SK-N-SH (cell line): ENCODE measurements around the gene SPEM1. TPM values are rescaled to one million over a fixed set of nuclear protein-coding genes. Genes with fewer than 3 reads are reported as not detected.
A peak's percentile ranks its signal among the peaks of the same experiment; 100 is the strongest.

Experiments used
- CTCF ChIA-PET: fragments of 300-600, 350-600 bp; formaldehyde crosslinking; extraction: SDS; loops from one replicate; lab custom pipeline; 2021; lab: Yijun Ruan, JAX
- POLR2A ChIA-PET: fragments of 350-600 bp; sonication (Branson Sonifier 250); formaldehyde crosslinking; extraction: SDS; loops from one replicate; lab custom pipeline; 2020; ENCODE audit warnings: antibody characterized with exemption, inconsistent platforms; lab: Yijun Ruan, JAX
- DNase-seq: peaks from one replicate; pipeline ENCODE4 v3.0.0; 2012
- H2AFZ ChIP-seq: fragments of 200-600 bp; sonication (generic); 2 replicates; pipeline ENCODE4 v1.8.1; 2016; ENCODE audit warnings: antibody characterized with exemption, mild to moderate bottlenecking, low read depth
- H3F3A ChIP-seq: fragments of 200-600 bp; sonication (generic); replicated peaks from 2 replicates; pipeline ENCODE3; 2016; ENCODE audit warnings: antibody characterized with exemption, mild to moderate bottlenecking; ENCODE audit not compliant: insufficient read depth
- H3K27ac ChIP-seq, 2 experiments: fragments of 200-500 bp in 1 of 2; fragments of 200-600 bp in 1 of 2; sonication (Bioruptor generic) in 1 of 2; sonication (generic), shearing (Covaris generic) in 1 of 2; 2 replicates each; pipeline versions ENCODE4 v1.5.1 to v1.6.1; 2014 to 2016; ENCODE audit warnings: low read depth in 2 of 2, inconsistent platforms in 1 of 2, low read length in 1 of 2, mild to moderate bottlenecking in 1 of 2, mixed read lengths in 1 of 2
- H3K27me3 ChIP-seq: fragments of 200-600 bp; sonication (generic), shearing (Covaris generic); 2 replicates; pipeline ENCODE4 v1.6.1; 2016; ENCODE audit warnings: mixed run types; ENCODE audit not compliant: insufficient read depth
- H3K36me3 ChIP-seq, 2 experiments: fragments of 200-500 bp in 1 of 2; fragments of 200-600 bp in 1 of 2; sonication (Bioruptor generic) in 1 of 2; sonication (generic) in 1 of 2; replicated peaks in 1 of 2; 2 replicates each; pipeline versions ENCODE3 to v1.5.1; 2014 to 2016; ENCODE audit warnings: low read length in 1 of 2, mild to moderate bottlenecking in 1 of 2; ENCODE audit not compliant: insufficient read depth in 2 of 2, control insufficient read depth in 1 of 2
- H3K4me1 ChIP-seq, 2 experiments: fragments of 200-500 bp in 1 of 2; fragments of 200-600 bp in 1 of 2; sonication (Bioruptor generic) in 1 of 2; sonication (generic), shearing (Covaris generic) in 1 of 2; 2 replicates each; pipeline versions ENCODE4 v1.5.1 to v1.6.1; 2014 to 2016; ENCODE audit warnings: low read depth in 1 of 2, low read length in 1 of 2, mixed run types in 1 of 2; ENCODE audit not compliant: insufficient read depth in 2 of 2, control insufficient read depth in 1 of 2
- H3K4me2 ChIP-seq: fragments of 200-600 bp; sonication (generic), shearing (Covaris generic); 2 replicates; pipeline ENCODE4 v1.6.1; 2017; ENCODE audit warnings: mixed run types
- H3K4me3 ChIP-seq, 2 experiments: fragments of 200-500 bp in 1 of 2; fragments of 200-600 bp in 1 of 2; sonication (Bioruptor generic) in 1 of 2; sonication (generic), shearing (Covaris generic) in 1 of 2; 2 replicates each; pipeline versions ENCODE4 v1.5.1 to v1.8.1; 2014 to 2016; ENCODE audit warnings: low read depth in 2 of 2, inconsistent platforms in 1 of 2, low read length in 1 of 2, mild to moderate bottlenecking in 1 of 2, mixed read lengths in 1 of 2, moderate library complexity in 1 of 2
- H3K79me2 ChIP-seq: fragments of 200-600 bp; sonication (generic); 2 replicates; pipeline ENCODE4 v1.8.1; 2017; ENCODE audit warnings: mild to moderate bottlenecking; ENCODE audit not compliant: insufficient read depth
- H3K9ac ChIP-seq: fragments of 200-600 bp; sonication (generic); 2 replicates; pipeline ENCODE4 v1.6.1; 2017; ENCODE audit warnings: mixed run types
- H3K9me2 ChIP-seq: fragments of 200-600 bp; sonication (generic); 2 replicates; pipeline ENCODE4 v1.6.1; 2017; ENCODE audit warnings: mixed run types
- H3K9me3 ChIP-seq: fragments of 200-600 bp; sonication (generic); 2 replicates; pipeline ENCODE4 v1.6.1; 2017; ENCODE audit warnings: mixed run types, mild to moderate bottlenecking, moderate library complexity
- H4K20me1 ChIP-seq: fragments of 200-600 bp; sonication (generic); 2 replicates; pipeline ENCODE4 v1.6.1; 2017; ENCODE audit warnings: mild to moderate bottlenecking, mixed run types; ENCODE audit not compliant: insufficient read depth
- CHD2 ChIP-seq: fragments of 150-350 bp; IDR thresholded peaks from 2 replicates; pipeline ENCODE4 v1.6.1; 2018; ENCODE audit warnings: low read length; ENCODE audit not compliant: partially characterized antibody
- EP300 ChIP-seq, 2 experiments: IDR thresholded peaks; 2 replicates each; pipeline versions ENCODE4 v1.4.0 to v1.6.1; 2012; ENCODE audit warnings: borderline replicate concordance in 1 of 2, low read depth in 1 of 2, low read length in 1 of 2
- FOXM1 ChIP-seq: IDR thresholded peaks from 2 replicates; pipeline ENCODE4 v1.4.0; 2012; ENCODE audit warnings: low read depth, mild to moderate bottlenecking
- NFIC ChIP-seq: IDR thresholded peaks from 2 replicates; pipeline ENCODE4 v1.4.0; 2012; ENCODE audit warnings: borderline replicate concordance
- REST ChIP-seq: IDR thresholded peaks from 2 replicates; pipeline ENCODE4 v1.6.1; 2012; ENCODE audit warnings: mild to moderate bottlenecking, low read depth, low read length, moderate library complexity
- SMC3 ChIP-seq: IDR thresholded peaks from 2 replicates; pipeline ENCODE4 v1.6.1; 2012; ENCODE audit warnings: low read depth, low read length, improper control_type of control experiment
- TEAD4 ChIP-seq: IDR thresholded peaks from 2 replicates; pipeline ENCODE4 v1.4.0; 2012; ENCODE audit warnings: mild to moderate bottlenecking, borderline replicate concordance; ENCODE audit not compliant: insufficient read depth
- USF2 ChIP-seq: fragments of 150-350 bp; IDR thresholded peaks from 2 replicates; pipeline ENCODE4 v1.6.1; 2017; ENCODE audit warnings: antibody characterized with exemption, low read length, low read depth, borderline replicate concordance
- WGBS: methylation state at CpG from one replicate; pipeline ENCODE4 v1.1.6; 2017; ENCODE audit warnings: low lambda C conversion rate; 5-methylcytosine and 5-hydroxymethylcytosine counted together
- polyA plus RNA-seq, 3 experiments: library from polyadenylated mRNA; depleted of rRNA; stranded (reverse); fragments of >200 nt; gene quantifications; 2 replicates each; pipeline ENCODE4 v1.2.3, GENCODE V29; 2012
- TF ChIP-seq, protein P1 (sequence below): IDR thresholded peaks from 2 replicates; pipeline ENCODE4 v1.4.0; 2012; ENCODE audit warnings: low read depth, borderline replicate concordance

SPEM1 gene
- polyA plus RNA-seq, 1 of the 3 experiments (the other 2 are of a cell fraction): not detected

DNA sequence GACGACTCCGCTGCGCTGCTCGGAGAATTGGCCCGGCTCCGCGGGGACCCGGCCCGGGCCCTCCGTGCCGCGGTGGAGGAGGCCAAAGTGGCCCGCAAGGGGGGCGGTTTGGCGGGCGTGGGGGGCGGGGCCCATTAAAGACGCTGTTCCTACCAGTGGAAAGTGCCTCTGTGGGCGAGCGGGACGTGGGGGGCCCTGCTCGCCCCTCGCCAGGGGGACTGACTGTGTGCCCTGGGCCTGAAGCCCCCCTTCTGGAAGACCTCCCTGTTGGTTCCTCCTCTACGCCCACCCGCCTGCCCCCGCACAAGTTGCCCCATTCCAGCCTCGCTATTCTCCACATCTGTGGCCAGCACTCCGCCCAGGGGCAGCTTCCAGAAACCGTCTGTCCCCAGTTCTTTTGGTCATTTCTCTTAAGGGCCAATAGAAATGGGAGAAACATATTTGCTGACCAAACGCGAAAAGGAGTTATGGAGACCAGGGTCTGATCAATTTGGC, 17.3 kb downstream of the SPEM1 start:
- DNase-seq: no peak
- CTCF ChIA-PET: interaction anchor here (0.8 to 3.9 kb wide), 29 partner anchors 9 to 622 kb away, joined by 3 to 27 read pairs (median 6); partner anchors contain the start of genes CHRNB1, NLGN2, POLR2A and SENP3
- Histone ChIP-seq H3K36me3 (peaks cover 0 to 4% of the 10 kb centered on the region in 2 experiments), H3K79me2 (peaks cover 7% of the 10 kb centered on the region; the same call in 1 of the 2 replicates), H3K4me1 (peaks cover 0 to 27% of the 10 kb centered on the region in 2 experiments; a peak in 1 of 4 replicates), H3K27ac (no peak overlapping the region), H3K27me3 (no peaks in the 10 kb centered on the region), H3K9me2 (no peaks in the 10 kb centered on the region), H3K9me3 (no peaks in the 10 kb centered on the region), H3F3A (peaks cover 14% of the 10 kb centered on the region), H3K9ac (no peak overlapping the region), H3K4me3 (peak overlapping the region in 1 of 2 experiments; percentile 14; a peak in 1 of 4 replicates), H3K4me2 (no peak overlapping the region), H4K20me1 (no peaks in the 10 kb centered on the region), H2AFZ (no peak overlapping the region)
- POLR2A ChIA-PET: interaction anchor here (1.0 to 1.9 kb wide), 3 partner anchors 33 to 81 kb away, joined by 3 to 11 read pairs (median 4); partner anchors contain the start of genes POLR2A and TMEM256
- no peak for TF ChIP-seq FOXM1
- TF ChIP-seq EP300 (IDR thresholded peaks at IDR 0.05; ENCODE audit: borderline replicate concordance in 1 of 2, low read depth in 1 of 2, low read length in 1 of 2): no peak
- no peak for TF ChIP-seq NFIC
- no peak for TF ChIP-seq TEAD4
- no peak for TF ChIP-seq CHD2
- TF ChIP-seq, protein P1, sequence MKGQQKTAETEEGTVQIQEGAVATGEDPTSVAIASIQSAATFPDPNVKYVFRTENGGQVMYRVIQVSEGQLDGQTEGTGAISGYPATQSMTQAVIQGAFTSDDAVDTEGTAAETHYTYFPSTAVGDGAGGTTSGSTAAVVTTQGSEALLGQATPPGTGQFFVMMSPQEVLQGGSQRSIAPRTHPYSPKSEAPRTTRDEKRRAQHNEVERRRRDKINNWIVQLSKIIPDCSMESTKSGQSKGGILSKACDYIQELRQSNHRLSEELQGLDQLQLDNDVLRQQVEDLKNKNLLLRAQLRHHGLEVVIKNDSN: no peak
- TF ChIP-seq SMC3: no peak
- TF ChIP-seq REST: no peak
- TF ChIP-seq USF2: no peak
- 86% methylated on average over 9 of the region's 31 CpGs for WGBS
